K562 (cell line): ENCODE data around the gene ADAMTSL3. TPM values are rescaled to one million over a fixed set of nuclear protein-coding genes. Genes with fewer than 3 reads are reported as not detected.

Experiments used
- ATAC-seq: fragments of 200-7000 bp; cut with Tn5 transposase; 3 replicates; pipeline ENCODE4 v1.9.1; 2020; ENCODE audit warnings: moderate library complexity
- BruUV-seq: library from RNA; stranded (reverse); fragments of 400-500 nt; replicated peaks from 2 replicates; lab custom pipeline; 2021; lab: Mats Ljungman, UMichigan
- CTCF ChIA-PET: fragments of 300-600 bp; formaldehyde crosslinking; extraction: SDS; loops from one replicate; lab custom pipeline; 2021; ENCODE audit warnings: low intra/inter-chr PET ratio; lab: Yijun Ruan, JAX
- POLR2A ChIA-PET: fragments of 300-600, 350-650 bp; sonication (Branson Sonifier 250); formaldehyde crosslinking; extraction: SDS; loops from one replicate; lab custom pipeline; 2021; ENCODE audit warnings: antibody characterized with exemption, inconsistent platforms; lab: Yijun Ruan, JAX
- DNase-seq, 4 experiments: peaks; one replicate each; pipeline versions ENCODE4 v3.0.0 to v3.0.0-alpha.2; 2011 to 2018; ENCODE audit warnings: low spot score in 3 of 4, mixed read lengths in 3 of 4; ENCODE audit errors: extremely low read depth in 1 of 4
- FAIRE-seq: peaks from 2 replicates; lab custom pipeline; 2011; peaks lifted over from hg19 to GRCh38; lab: Jason Lieb, UNC
- H2AFZ ChIP-seq: 2 replicates; pipeline ENCODE4 v1.6.0; 2011; ENCODE audit warnings: low read depth, low read length, control low read depth, inconsistent platforms
- H3K27ac ChIP-seq: fragments of 200-600 bp; 3 replicates; pipeline ENCODE4 v1.8.0; 2011; ENCODE audit warnings: low read depth, mild to moderate bottlenecking, control low read depth, inconsistent platforms, low read length, moderate library complexity, mixed read lengths; ENCODE audit errors: extremely low read depth
- H3K27me3 ChIP-seq, 2 experiments: fragments of 300-600 bp in 1 of 2; 2 replicates in 1 of 2; 3 replicates in 1 of 2; pipeline versions ENCODE4 v1.6.0 to v1.8.0; 2011; ENCODE audit warnings: inconsistent platforms in 2 of 2, low read length in 2 of 2, mild to moderate bottlenecking in 1 of 2, mixed read lengths in 1 of 2, moderate library complexity in 1 of 2; ENCODE audit not compliant: control insufficient read depth in 2 of 2, insufficient read depth in 2 of 2
- H3K36me3 ChIP-seq: fragments of 300-600 bp; 3 replicates; pipeline ENCODE4 v1.8.0; 2011; ENCODE audit warnings: mild to moderate bottlenecking, low read length, inconsistent platforms; ENCODE audit not compliant: control insufficient read depth, insufficient read depth
- H3K4me1 ChIP-seq, 2 experiments: fragments of 200-600 bp in 1 of 2; replicated peaks in 1 of 2; 2 replicates in 1 of 2; 3 replicates in 1 of 2; pipeline versions ENCODE4 v1.5.1 to v1.8.0; 2011; ENCODE audit warnings: inconsistent platforms in 2 of 2, low read length in 2 of 2, mild to moderate bottlenecking in 1 of 2, mixed read lengths in 1 of 2, moderate library complexity in 1 of 2; ENCODE audit not compliant: control insufficient read depth in 2 of 2, insufficient read depth in 2 of 2
- H3K4me2 ChIP-seq: 2 replicates; pipeline ENCODE4 v1.6.1; 2011; ENCODE audit warnings: low read length, control low read depth, inconsistent platforms, mixed read lengths; ENCODE audit not compliant: insufficient read depth
- H3K4me3 ChIP-seq: fragments of 200-600 bp; sonication (generic), shearing (Covaris generic); 2 replicates; pipeline ENCODE4 v1.5.1; 2016; ENCODE audit warnings: control low read depth, inconsistent platforms
- H3K79me2 ChIP-seq: fragments of 200-600 bp; 3 replicates; pipeline ENCODE4 v1.8.0; 2011; ENCODE audit warnings: low read length, inconsistent platforms; ENCODE audit not compliant: control insufficient read depth, insufficient read depth
- H3K9ac ChIP-seq, 2 experiments: 2 replicates each; pipeline versions ENCODE4 v1.6.0 to v1.6.1; 2011; ENCODE audit warnings: low read depth in 2 of 2, low read length in 2 of 2, control low read depth in 1 of 2, inconsistent platforms in 1 of 2, mild to moderate bottlenecking in 1 of 2, mixed read lengths in 1 of 2; ENCODE audit not compliant: insufficient read depth in 1 of 2
- H3K9me1 ChIP-seq: one replicate; pipeline ENCODE4 v1.6.0; 2011; ENCODE audit warnings: inconsistent platforms, mild to moderate bottlenecking, low read length, moderate library complexity; ENCODE audit not compliant: control insufficient read depth, insufficient read depth
- H3K9me3 ChIP-seq: replicated peaks from 2 replicates; pipeline ENCODE4 v1.5.1; 2011; ENCODE audit warnings: low read depth, low read length, inconsistent platforms; ENCODE audit not compliant: control insufficient read depth, insufficient read depth
- H4K20me1 ChIP-seq: replicated peaks from 2 replicates; pipeline ENCODE4 v1.6.1; 2011; ENCODE audit warnings: low read length, inconsistent platforms, mixed read lengths; ENCODE audit not compliant: control insufficient read depth, insufficient read depth
- CTCFL ChIP-seq: IDR thresholded peaks from 2 replicates; pipeline ENCODE4 v1.6.1; 2011; ENCODE audit warnings: borderline replicate concordance, low read depth, mild to moderate bottlenecking, moderate library complexity, low read length; ENCODE audit not compliant: insufficient read depth, poor library complexity, severe bottlenecking
- FOXO4 ChIP-seq: fragments of 450-650 bp; formaldehyde crosslinking; IDR thresholded peaks from 2 replicates; pipeline ENCODE4 v1.4.0; 2020; ENCODE audit warnings: mild to moderate bottlenecking, moderate library complexity
- PCBP1 ChIP-seq: fragments of 200-400 bp; formaldehyde crosslinking; IDR thresholded peaks from 2 replicates; pipeline ENCODE4 v1.6.1; 2018; ENCODE audit warnings: mild to moderate bottlenecking, low read depth, low read length; ENCODE audit not compliant: poor library complexity, severe bottlenecking
- SP2 ChIP-seq: IDR thresholded peaks from 2 replicates; pipeline ENCODE4 v1.6.1; 2011; ENCODE audit warnings: mild to moderate bottlenecking, low read depth, low read length, moderate library complexity; ENCODE audit not compliant: poor library complexity, severe bottlenecking; ENCODE audit errors: extremely low read depth
- SREBF2 ChIP-seq: sonication (generic); formaldehyde crosslinking; IDR thresholded peaks from 2 replicates; pipeline ENCODE4 v1.4.0; 2020; ENCODE audit warnings: mild to moderate bottlenecking, missing genetic modification reagents
- UBTF ChIP-seq, 2 experiments: IDR thresholded peaks; 2 replicates each; pipeline ENCODE4 v1.6.1; 2012; ENCODE audit warnings: improper control_type of control experiment in 2 of 2, low read depth in 2 of 2, low read length in 2 of 2, borderline replicate concordance in 1 of 2
- USF1 ChIP-seq: sonication (generic); formaldehyde crosslinking; IDR thresholded peaks from 2 replicates; pipeline ENCODE4 v1.9.0; 2022; ENCODE audit warnings: mild to moderate bottlenecking, missing genetic modification reagents
- ZNF124 ChIP-seq: sonication (generic); formaldehyde crosslinking; IDR thresholded peaks from 2 replicates; pipeline ENCODE4 v1.8.1; 2022; ENCODE audit warnings: missing genetic modification reagents
- ZNF395 ChIP-seq: fragments of 200-800 bp; sonication (Bioruptor generic); IDR thresholded peaks from 2 replicates; pipeline ENCODE4 v1.6.1; 2017; ENCODE audit warnings: missing genetic modification characterization, missing compliant biosample characterization
- ZNF57 ChIP-seq: fragments of 450-650 bp; formaldehyde crosslinking; IDR thresholded peaks from 2 replicates; pipeline ENCODE4 v1.4.0; 2020; ENCODE audit warnings: mild to moderate bottlenecking, moderate library complexity
- WGBS: fragments of 100-300 bp; shearing (Covaris generic); methylation state at CpG from one replicate; pipeline ENCODE4 v1.1.6; 2016; ENCODE audit warnings: low coverage, mixed read lengths; ENCODE audit not compliant: insufficient coverage; ENCODE audit errors: missing lambda C conversion rate; 5-methylcytosine and 5-hydroxymethylcytosine counted together
- in situ Hi-C: fragments of 300-500 bp; cut with MboI; formaldehyde crosslinking; loops from 4 replicates; pipeline ENCODE4 v1.15.0; 2018; ENCODE audit warnings: inconsistent platforms, mixed read lengths
- intact Hi-C: fragments of 100-400 bp; cut with micrococcal nuclease; formaldehyde crosslinking; loops from 2 replicates; pipeline ENCODE4 v1.14.2; 2022
- polyA plus RNA-seq, 8 experiments: library from polyadenylated mRNA; depleted of rRNA in 4 of 8; stranded (reverse) in 5 of 8; unstranded in 3 of 8; fragments of >200 nt; fragmentation: Nextera tagmentation in 2 of 8; fragmentation: Illumina TruSeq in 1 of 8; extraction: Ambion mirVana in 2 of 8; extraction: Trizol in 1 of 8; gene quantifications; 2 replicates each; pipeline versions ENCODE4 v1.2.1 to v1.2.3, GENCODE V29; 2011 to 2014; ENCODE audit warnings: inconsistent platforms in 1 of 8, missing spikeins in 1 of 8
- total RNA-seq, 7 experiments: library from RNA; depleted of rRNA in 6 of 7; stranded (reverse); fragments of >200 nt in 6 of 7; fragmentation: Illumina TruSeq in 2 of 7; extraction: Trizol in 2 of 7; gene quantifications; 2 replicates each; pipeline versions ENCODE4 v1.2.1 to v1.2.3, GENCODE V29; 2011 to 2021; ENCODE audit warnings: low replicate concordance in 1 of 7

ADAMTSL3 gene
- total and polyA plus RNA-seq, 9 of the 15 experiments (the other 6 are each of a cell fraction or from before 2014, with no cell fraction given) = 0.01 to 0.18 (median 0.07) TPM; not detected in 3

GRCh38 chr15:84023636-84024035 lies 369.7 kb downstream of the ADAMTSL3 start (continued):
- no peak for TF ChIP-seq UBTF (IDR thresholded peaks at IDR 0.05; ENCODE audit: borderline replicate concordance in 1 of 2, low read depth in 2 of 2, low read length in 2 of 2)
- TF ChIP-seq SP2 = peak; percentile 33
- TF ChIP-seq, all 486 proteins: peak for 6

- no peak overlapping the region for H3K4me3 ChIP-seq
- H3K36me3 ChIP-seq = no peaks in the 10 kb centered on the region
- CTCF ChIA-PET = no interaction called here
- intact Hi-C loops (no loop called here), in situ Hi-C loops (no loop called here)
- BruUV-seq = no TSS peak
- ATAC-seq (no peak), FAIRE-seq (no peak), DNase-seq (no peak)
- POLR2A ChIA-PET = no interaction called here
- no peak overlapping the region for H2AFZ ChIP-seq
- no peaks in the 10 kb centered on the region for H4K20me1 ChIP-seq
- H3K4me1 ChIP-seq = no peaks in the 10 kb centered on the region
- no peaks in the 10 kb centered on the region for H3K79me2 ChIP-seq
- no peak overlapping the region for H3K27ac ChIP-seq
- H3K4me2 ChIP-seq = no peak overlapping the region
- 0 out of 5 replicates have a peak, but pooled peaks cover 0 to 2% of the 10 kb centered on the region in 2 experiments for H3K27me3 ChIP-seq
- H3K9ac ChIP-seq = no peak overlapping the region
- WGBS = 0% methylated on average over 3 of the region's 3 CpGs
- no peaks in the 10 kb centered on the region for H3K9me3 ChIP-seq
- H3K9me1 ChIP-seq = no peaks in the 10 kb centered on the region
- TF ChIP-seq FOXO4 (CRISPR knock-in tag) (no peak), PCBP1 (no peak), ZNF395 (no peak), USF1 (no peak), CTCFL (no peak), ZNF57 (CRISPR knock-in tag) (no peak), SREBF2 (no peak), ZNF124 (no peak)
Measured at GRCh38 chr15:84033793-84034553, 380.1 kb downstream of the ADAMTSL3 start.
